Stomach (tissue), 9 donors: ENCODE data around the gene GABPA. TPM values are rescaled to one million over a fixed set of nuclear protein-coding genes. Genes with fewer than 3 reads are reported as not detected.
A peak's percentile ranks its signal among the peaks of the same experiment; 100 is the strongest.

ENCODE experiments used
- DNase-seq, 2 donors: peaks; one replicate each; pipeline versions ENCODE4 v3.0.0 to v3.0.0-alpha.2; 2013 to 2019
- H3K27ac ChIP-seq, 5 donors: fragments of 200-600 bp in 4 of 5; sonication (generic) in 4 of 5; one replicate each; pipeline ENCODE4 v1.5.1; 2013 to 2019; ENCODE audit warnings: mild to moderate bottlenecking in 1 of 5, moderate library complexity in 1 of 5
- H3K27me3 ChIP-seq, 3 donors: fragments of 200-600 bp; sonication (generic); one replicate each; pipeline ENCODE4 v1.5.1; 2017 to 2019; ENCODE audit warnings: mixed run types in 1 of 3
- H3K36me3 ChIP-seq, 4 donors: fragments of 200-600 bp; sonication (generic); 1 replicate in 3 of 4; 2 replicates in 1 of 4; pipeline ENCODE4 v1.5.1; 2016 to 2019
- H3K4me1 ChIP-seq, 4 donors: fragments of 200-600 bp; sonication (generic); one replicate each; pipeline ENCODE4 v1.5.1; 2016 to 2019
- H3K4me3 ChIP-seq, 4 donors: fragments of 200-600 bp; sonication (generic) in 3 of 4; one replicate each; pipeline ENCODE4 v1.5.1; 2016 to 2019; ENCODE audit warnings: mild to moderate bottlenecking in 1 of 4
- H3K9me3 ChIP-seq, 4 donors: fragments of 200-600 bp; sonication (generic); one replicate each; pipeline ENCODE4 v1.5.1; 2016 to 2019
- EP300 ChIP-seq: sonication (generic); formaldehyde crosslinking; IDR thresholded peaks from one replicate; pipeline ENCODE4 v1.6.1; 2017; ENCODE audit warnings: antibody characterized with exemption
- POLR2A ChIP-seq, 4 donors: fragments of 450-650 bp; IDR thresholded peaks; one replicate each; pipeline ENCODE4 v1.6.1; 2016; ENCODE audit warnings: antibody characterized with exemption in 4 of 4, control low read depth in 2 of 4, mild to moderate bottlenecking in 1 of 4, moderate library complexity in 1 of 4
- POLR2AphosphoS5 ChIP-seq, 3 donors: sonication (generic); formaldehyde crosslinking; IDR thresholded peaks; one replicate each; pipeline ENCODE4 v1.6.1; 2016; ENCODE audit warnings: antibody characterized with exemption in 3 of 3
- WGBS, 5 donors: extraction: QIAGEN DNeasy Blood & Tissue Kit in 3 of 5; methylation state at CpG; one replicate each; pipeline versions ENCODE4 v1.1.5 to v1.1.7; 2013 to 2018; 5-methylcytosine and 5-hydroxymethylcytosine counted together
- intact Hi-C: fragments of 100-400 bp; cut with DNase I; formaldehyde crosslinking; loops from one replicate; pipeline ENCODE4 v1.15.1; 2023; ENCODE audit warnings: low total_unique reads
- polyA plus RNA-seq, 3 donors: library from polyadenylated mRNA; stranded (reverse); fragments of 200-250 nt; gene quantifications; one replicate each; pipeline ENCODE4 v1.2.3, GENCODE V29; 2013
- total RNA-seq, 5 donors: library from RNA; depleted of rRNA; stranded (reverse); fragments of >200 nt; gene quantifications; one replicate each; pipeline versions ENCODE4 v1.1.0 to v1.2.3, GENCODE V29; 2014 to 2016
- TF ChIP-seq, protein P1 (sequence below), 7 experiments: fragments of 450-650 bp in 4 of 7; fragments of 200-600 bp in 3 of 7; sonication (generic) in 3 of 7; IDR thresholded peaks; one replicate each; pipeline ENCODE4 v1.5.1; 2016 to 2019; ENCODE audit warnings: antibody characterized with exemption in 7 of 7, control low read depth in 2 of 7, mild to moderate bottlenecking in 1 of 7
- donor health status: healthy with polysubstance abuse.
- donor health status: Bipolar disorder and iron deficiency.
- donor health status: healthy.

GABPA gene
- total and polyA plus RNA-seq, 8 donors: 6.4 to 47.0 (median 7.9) TPM

DNA sequence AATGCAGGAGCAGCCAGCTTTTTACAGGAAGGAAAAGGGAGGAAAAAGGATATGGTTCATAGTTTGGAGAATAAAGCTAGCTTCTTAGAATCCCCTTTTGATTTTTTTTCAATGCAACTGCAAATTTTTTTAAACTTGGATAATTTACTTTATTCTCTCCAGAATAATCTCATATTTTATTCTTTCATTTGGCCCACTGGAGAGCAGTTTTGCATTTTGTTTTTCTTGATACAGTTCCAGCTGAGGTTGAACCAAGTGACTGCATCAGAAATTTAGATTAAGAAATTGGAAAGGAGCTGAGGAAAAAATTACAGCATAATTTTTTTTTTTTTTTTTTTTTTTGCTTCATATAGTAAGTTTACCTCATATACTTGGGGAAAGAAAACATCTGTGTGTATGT lies 22.8 kb downstream of the GABPA start:
- Histone ChIP-seq H3K27me3 (no peaks in the 10 kb centered on the region), H3K9me3 (no peaks in the 10 kb centered on the region), H3K27ac (no peak overlapping the region), H3K4me3 (no peak overlapping the region), H3K36me3 (peaks cover 14 to 78% (median 70%) of the 10 kb centered on the region in 4 donors), H3K4me1 (peaks cover 0 to 6% (median 2%) of the 10 kb centered on the region in 4 donors)
- TF ChIP-seq POLR2A (IDR thresholded peaks at IDR 0.05) (no peak), EP300 (no peak), POLR2AphosphoS5 (IDR thresholded peaks at IDR 0.05) (no peak)
- TF ChIP-seq, protein P1, sequence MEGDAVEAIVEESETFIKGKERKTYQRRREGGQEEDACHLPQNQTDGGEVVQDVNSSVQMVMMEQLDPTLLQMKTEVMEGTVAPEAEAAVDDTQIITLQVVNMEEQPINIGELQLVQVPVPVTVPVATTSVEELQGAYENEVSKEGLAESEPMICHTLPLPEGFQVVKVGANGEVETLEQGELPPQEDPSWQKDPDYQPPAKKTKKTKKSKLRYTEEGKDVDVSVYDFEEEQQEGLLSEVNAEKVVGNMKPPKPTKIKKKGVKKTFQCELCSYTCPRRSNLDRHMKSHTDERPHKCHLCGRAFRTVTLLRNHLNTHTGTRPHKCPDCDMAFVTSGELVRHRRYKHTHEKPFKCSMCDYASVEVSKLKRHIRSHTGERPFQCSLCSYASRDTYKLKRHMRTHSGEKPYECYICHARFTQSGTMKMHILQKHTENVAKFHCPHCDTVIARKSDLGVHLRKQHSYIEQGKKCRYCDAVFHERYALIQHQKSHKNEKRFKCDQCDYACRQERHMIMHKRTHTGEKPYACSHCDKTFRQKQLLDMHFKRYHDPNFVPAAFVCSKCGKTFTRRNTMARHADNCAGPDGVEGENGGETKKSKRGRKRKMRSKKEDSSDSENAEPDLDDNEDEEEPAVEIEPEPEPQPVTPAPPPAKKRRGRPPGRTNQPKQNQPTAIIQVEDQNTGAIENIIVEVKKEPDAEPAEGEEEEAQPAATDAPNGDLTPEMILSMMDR (IDR thresholded peaks at IDR 0.05): no peak
- peak in 1 of 2 donors; percentile 58 for DNase-seq
- intact Hi-C loops: no loop called here

DNA sequence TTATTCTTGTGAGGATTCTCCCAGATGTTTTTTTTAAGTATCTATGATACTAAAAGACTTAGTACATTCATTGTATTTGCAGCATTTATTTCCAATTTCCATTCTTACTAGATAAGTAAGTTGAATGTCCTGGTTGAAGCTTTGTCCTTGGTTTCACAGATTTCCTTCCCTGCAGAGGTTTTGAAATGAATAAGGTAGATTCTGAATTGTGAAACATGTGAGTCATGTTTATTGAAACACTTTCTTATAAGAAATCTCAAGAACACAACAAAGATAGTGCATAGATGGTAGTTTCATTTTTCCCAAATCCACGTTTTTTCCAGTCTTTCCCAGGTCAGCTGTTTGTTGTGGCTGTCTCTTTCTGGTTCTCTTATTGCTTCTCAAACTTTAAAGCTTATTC lies 24.8 kb downstream of the GABPA start:
- no peak overlapping the region for H3K4me3 ChIP-seq
- DNase-seq: no peak
- no peaks in the 10 kb centered on the region for H3K27me3 ChIP-seq
- WGBS, 5 donors: 54 to 84% (median 74%) methylated on average over 1 of the region's 1 CpG
- H3K4me1 ChIP-seq: peaks cover 0 to 6% (median 2%) of the 10 kb centered on the region in 4 donors
- intact Hi-C loops: no loop called here
- H3K27ac ChIP-seq: no peak overlapping the region
- H3K36me3 ChIP-seq: peaks cover 20 to 79% (median 70%) of the 10 kb centered on the region in 4 donors
- TF ChIP-seq, protein P1 (IDR thresholded peaks at IDR 0.05): no peak
- no peak for TF ChIP-seq POLR2A (IDR thresholded peaks at IDR 0.05)
- no peak for TF ChIP-seq EP300
- no peak for TF ChIP-seq POLR2AphosphoS5 (IDR thresholded peaks at IDR 0.05)
- H3K9me3 ChIP-seq: no peaks in the 10 kb centered on the region

DNA sequence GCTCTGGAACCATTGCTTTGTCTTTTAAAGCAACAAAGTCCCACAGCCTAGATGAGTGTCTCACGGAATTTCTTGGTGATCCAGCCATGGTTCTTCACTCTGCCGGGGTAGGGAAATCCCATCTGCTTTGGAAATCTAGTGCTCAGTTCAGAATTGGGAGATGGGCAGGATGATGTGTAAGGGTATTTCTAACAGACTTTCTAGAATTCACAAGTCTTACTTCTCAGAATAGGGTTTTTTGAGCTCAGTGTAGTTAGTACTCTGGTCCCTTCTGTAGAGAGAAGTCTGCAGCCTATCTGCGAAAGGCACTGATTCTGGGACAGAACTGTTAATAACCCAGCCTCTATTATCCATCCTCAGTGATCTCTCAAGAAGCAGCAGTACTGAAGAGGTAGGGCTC lies 25.3 kb downstream of the GABPA start:
- Histone ChIP-seq H3K27ac (no peak overlapping the region), H3K4me1 (peaks cover 0 to 6% (median 2%) of the 10 kb centered on the region in 4 donors), H3K9me3 (no peaks in the 10 kb centered on the region), H3K4me3 (no peak overlapping the region), H3K27me3 (no peaks in the 10 kb centered on the region), H3K36me3 (peaks cover 17 to 79% (median 71%) of the 10 kb centered on the region in 4 donors)
- intact Hi-C loops: no loop called here
- WGBS, 5 donors: 93 to 97% (median 95%) methylated on average over 3 of the region's 3 CpGs
- no peak for DNase-seq
- TF ChIP-seq POLR2AphosphoS5 (IDR thresholded peaks at IDR 0.05) (no peak), EP300 (no peak), POLR2A (IDR thresholded peaks at IDR 0.05) (no peak)
- TF ChIP-seq, protein P1 (IDR thresholded peaks at IDR 0.05): no peak

DNA sequence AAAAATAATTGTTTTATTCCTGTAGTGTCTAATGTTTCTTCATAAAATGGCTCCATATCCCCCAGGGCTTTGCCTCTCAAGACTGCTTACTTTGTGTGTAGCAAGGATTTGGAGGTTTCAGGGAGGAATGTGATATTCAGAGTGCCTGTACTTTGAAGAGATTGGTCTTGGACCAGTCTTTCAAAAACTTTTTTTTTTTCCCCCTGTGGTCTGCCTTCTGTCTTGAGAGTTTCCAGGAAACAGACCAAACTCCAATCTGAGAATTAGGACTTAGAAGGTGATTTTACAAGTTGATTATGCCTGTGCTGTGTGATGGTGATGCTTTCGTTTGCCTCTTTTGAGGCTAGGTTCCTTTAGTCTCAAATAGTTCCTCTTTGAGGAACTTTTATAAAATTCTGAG lies 25.9 kb downstream of the GABPA start:
- intact Hi-C loops: no loop called here
- Histone ChIP-seq H3K27me3 (no peaks in the 10 kb centered on the region), H3K27ac (no peak overlapping the region), H3K4me1 (peaks cover 0 to 6% (median 2%) of the 10 kb centered on the region in 4 donors), H3K36me3 (peaks cover 20 to 81% (median 77%) of the 10 kb centered on the region in 4 donors), H3K4me3 (no peak overlapping the region), H3K9me3 (no peaks in the 10 kb centered on the region)
- WGBS, 5 donors: 90 to 100% (median 94%) methylated on average over 1 of the region's 1 CpG
- DNase-seq: no peak
- TF ChIP-seq POLR2AphosphoS5 (IDR thresholded peaks at IDR 0.05) (no peak), EP300 (no peak), POLR2A (IDR thresholded peaks at IDR 0.05) (no peak)
- TF ChIP-seq, protein P1 (IDR thresholded peaks at IDR 0.05): no peak
